ENCODE data around the gene DYSF. TPM values are rescaled to one million over a fixed set of nuclear protein-coding genes. Genes with fewer than 3 reads are reported as not detected.
A peak's percentile ranks its signal among the peaks of the same experiment; 100 is the strongest.

Gene DYSF
- total and polyA plus RNA-seq, 7 donors, result 38.3 to 208 (median 109) TPM

DNA sequence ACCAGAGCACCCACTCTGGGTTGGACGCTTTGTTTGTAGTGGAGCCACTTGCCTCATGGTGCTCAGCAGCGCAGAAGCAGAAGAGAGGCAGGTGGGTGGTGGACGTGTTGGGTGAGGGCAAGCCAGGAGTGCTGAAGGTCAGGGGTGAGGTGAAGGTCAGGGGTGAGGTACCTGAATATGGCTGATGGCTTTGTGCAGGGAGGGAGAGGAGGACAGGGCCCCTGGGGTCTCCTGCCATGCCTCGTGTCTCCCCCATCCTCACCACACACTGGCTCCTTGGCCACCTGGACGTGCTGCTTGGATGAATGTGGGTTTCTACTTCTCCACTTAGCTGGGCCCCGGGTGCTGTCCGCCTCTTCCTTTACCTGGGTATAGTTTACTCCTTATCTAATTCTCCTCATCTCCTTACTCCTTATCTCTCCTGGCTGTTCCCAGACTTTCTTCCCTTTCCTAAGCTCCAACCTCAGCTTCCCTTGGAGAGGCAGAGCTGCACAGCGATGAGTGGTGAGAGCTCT lies 68.1 kb downstream of the DYSF start:
- DNase-seq (no peak), ATAC-seq (no peak)
- TF ChIP-seq, protein P1, sequence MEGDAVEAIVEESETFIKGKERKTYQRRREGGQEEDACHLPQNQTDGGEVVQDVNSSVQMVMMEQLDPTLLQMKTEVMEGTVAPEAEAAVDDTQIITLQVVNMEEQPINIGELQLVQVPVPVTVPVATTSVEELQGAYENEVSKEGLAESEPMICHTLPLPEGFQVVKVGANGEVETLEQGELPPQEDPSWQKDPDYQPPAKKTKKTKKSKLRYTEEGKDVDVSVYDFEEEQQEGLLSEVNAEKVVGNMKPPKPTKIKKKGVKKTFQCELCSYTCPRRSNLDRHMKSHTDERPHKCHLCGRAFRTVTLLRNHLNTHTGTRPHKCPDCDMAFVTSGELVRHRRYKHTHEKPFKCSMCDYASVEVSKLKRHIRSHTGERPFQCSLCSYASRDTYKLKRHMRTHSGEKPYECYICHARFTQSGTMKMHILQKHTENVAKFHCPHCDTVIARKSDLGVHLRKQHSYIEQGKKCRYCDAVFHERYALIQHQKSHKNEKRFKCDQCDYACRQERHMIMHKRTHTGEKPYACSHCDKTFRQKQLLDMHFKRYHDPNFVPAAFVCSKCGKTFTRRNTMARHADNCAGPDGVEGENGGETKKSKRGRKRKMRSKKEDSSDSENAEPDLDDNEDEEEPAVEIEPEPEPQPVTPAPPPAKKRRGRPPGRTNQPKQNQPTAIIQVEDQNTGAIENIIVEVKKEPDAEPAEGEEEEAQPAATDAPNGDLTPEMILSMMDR (IDR thresholded peaks at IDR 0.05), result no peak
- H3K4me3 ChIP-seq, result no peak overlapping the region
- no peaks in the 10 kb centered on the region for H3K4me1 ChIP-seq
- H3K9me3 ChIP-seq, result no peaks in the 10 kb centered on the region
- 88 to 90% (median 88%) methylated on average over 8 of the region's 8 CpGs for WGBS, 3 donors
- H3K36me3 ChIP-seq (ENCODE audit: insufficient read depth in 1 of 2, low read depth in 1 of 2), result peaks cover 5 to 97% of the 10 kb centered on the region in 2 donors
- intact Hi-C loops (cut with DNase I), result no loop called here
- no peaks in the 10 kb centered on the region for H3K27me3 ChIP-seq (ENCODE audit: insufficient read depth in 3 of 3, low read length in 2 of 3)
- H3K27ac ChIP-seq, result no peak overlapping the region

DNA sequence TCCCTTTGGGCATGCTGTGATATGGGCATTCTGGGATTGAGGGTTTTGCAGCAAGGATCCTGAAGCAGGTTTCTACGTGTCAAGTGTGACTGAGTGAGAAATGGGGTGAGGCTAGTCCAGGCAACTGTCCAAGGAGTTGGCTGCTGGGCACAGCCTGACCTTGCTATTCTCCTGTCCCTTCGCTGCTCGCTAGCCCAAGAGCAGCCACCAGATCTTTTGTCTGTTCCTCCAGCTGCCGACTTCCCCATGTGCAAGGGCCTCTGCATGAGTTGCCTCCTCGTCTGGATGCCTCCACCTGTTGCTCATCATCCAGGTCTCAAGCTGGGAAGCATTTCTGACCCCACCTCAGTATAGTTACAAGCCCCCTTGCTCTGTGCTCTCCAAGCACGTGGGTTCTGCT lies 71.1 kb downstream of the DYSF start:
- no peaks in the 10 kb centered on the region for H3K4me1 ChIP-seq
- WGBS, 3 donors, result 34 to 71% (median 48%) methylated on average over 6 of the region's 6 CpGs
- no peaks in the 10 kb centered on the region for H3K9me3 ChIP-seq
- ATAC-seq (peak in 3 of 4 donors; percentile 24 to 74 (median 60)), DNase-seq (no peak)
- H3K27ac ChIP-seq, result no peak overlapping the region
- intact Hi-C loops (cut with DNase I), result no loop called here
- no peaks in the 10 kb centered on the region for H3K27me3 ChIP-seq (ENCODE audit: insufficient read depth in 3 of 3, low read length in 2 of 3)
- H3K4me3 ChIP-seq, result no peak overlapping the region
- TF ChIP-seq, protein P1 (IDR thresholded peaks at IDR 0.05), result no peak
- peaks cover 6 to 99% of the 10 kb centered on the region in 2 donors for H3K36me3 ChIP-seq (ENCODE audit: insufficient read depth in 1 of 2, low read depth in 1 of 2)

DNA sequence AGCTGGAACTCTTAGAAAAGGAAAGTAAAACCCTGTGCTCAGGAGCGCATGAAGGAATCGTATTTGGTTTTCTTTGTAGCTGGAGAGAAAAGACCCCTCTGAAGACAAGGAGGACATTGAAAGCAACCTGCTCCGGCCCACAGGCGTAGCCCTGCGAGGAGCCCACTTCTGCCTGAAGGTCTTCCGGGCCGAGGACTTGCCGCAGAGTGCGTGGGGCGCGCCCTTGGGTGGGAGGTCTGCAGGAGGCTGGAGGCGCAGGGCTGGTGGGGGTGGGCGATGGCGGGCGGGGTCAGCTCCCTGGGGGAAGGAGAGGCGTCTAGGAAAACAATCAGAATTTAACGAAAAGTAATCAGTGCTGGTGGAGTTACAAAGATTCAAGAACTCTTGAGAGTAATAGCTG lies 72.8 kb downstream of the DYSF start:
- no peak overlapping the region for H3K27ac ChIP-seq
- DNase-seq (no peak), ATAC-seq (no peak)
- H3K4me1 ChIP-seq, result peaks cover 3% of the 10 kb centered on the region
- 91 to 93% (median 92%) methylated on average over 17 of the region's 17 CpGs for WGBS, 3 donors
- no peak overlapping the region for H3K4me3 ChIP-seq
- no peaks in the 10 kb centered on the region for H3K27me3 ChIP-seq (ENCODE audit: insufficient read depth in 3 of 3, low read length in 2 of 3)
- no peaks in the 10 kb centered on the region for H3K9me3 ChIP-seq
- peaks cover 6 to 98% of the 10 kb centered on the region in 2 donors for H3K36me3 ChIP-seq (ENCODE audit: insufficient read depth in 1 of 2, low read depth in 1 of 2)
- intact Hi-C loops (cut with DNase I), result no loop called here
- TF ChIP-seq, protein P1 (IDR thresholded peaks at IDR 0.05), result no peak

DNA sequence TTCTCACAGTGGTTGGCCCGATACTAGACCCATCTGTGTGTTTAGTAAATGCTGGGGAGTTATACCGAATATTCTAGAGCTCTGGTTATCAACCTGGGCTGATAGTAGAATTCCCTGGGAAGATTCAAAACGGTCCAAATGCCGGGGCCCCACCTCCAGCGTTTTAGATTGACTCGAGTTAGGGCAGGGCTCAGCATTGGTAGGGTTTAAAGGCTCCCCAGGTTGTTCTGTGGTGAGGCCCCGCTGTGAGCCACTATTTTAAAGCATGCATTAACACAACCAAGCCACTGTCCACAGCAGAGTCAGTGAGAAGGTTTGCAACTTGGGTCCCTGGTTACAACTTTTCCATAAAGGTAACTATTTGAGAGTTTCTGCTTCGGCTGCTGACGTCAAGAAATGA lies 73.6 kb downstream of the DYSF start:
- no peak overlapping the region for H3K4me3 ChIP-seq
- DNase-seq (no peak), ATAC-seq (no peak)
- peaks cover 11 to 98% of the 10 kb centered on the region in 2 donors for H3K36me3 ChIP-seq (ENCODE audit: insufficient read depth in 1 of 2, low read depth in 1 of 2)
- 80 to 82% (median 80%) methylated on average over 9 of the region's 9 CpGs for WGBS, 3 donors
- no peaks in the 10 kb centered on the region for H3K9me3 ChIP-seq
- H3K4me1 ChIP-seq, result peaks cover 4% of the 10 kb centered on the region
- H3K27me3 ChIP-seq (ENCODE audit: insufficient read depth in 3 of 3, low read length in 2 of 3), result no peaks in the 10 kb centered on the region
- H3K27ac ChIP-seq, result no peak overlapping the region
- TF ChIP-seq, protein P1 (IDR thresholded peaks at IDR 0.05), result no peak
- intact Hi-C loops (cut with DNase I), result no loop called here

DNA sequence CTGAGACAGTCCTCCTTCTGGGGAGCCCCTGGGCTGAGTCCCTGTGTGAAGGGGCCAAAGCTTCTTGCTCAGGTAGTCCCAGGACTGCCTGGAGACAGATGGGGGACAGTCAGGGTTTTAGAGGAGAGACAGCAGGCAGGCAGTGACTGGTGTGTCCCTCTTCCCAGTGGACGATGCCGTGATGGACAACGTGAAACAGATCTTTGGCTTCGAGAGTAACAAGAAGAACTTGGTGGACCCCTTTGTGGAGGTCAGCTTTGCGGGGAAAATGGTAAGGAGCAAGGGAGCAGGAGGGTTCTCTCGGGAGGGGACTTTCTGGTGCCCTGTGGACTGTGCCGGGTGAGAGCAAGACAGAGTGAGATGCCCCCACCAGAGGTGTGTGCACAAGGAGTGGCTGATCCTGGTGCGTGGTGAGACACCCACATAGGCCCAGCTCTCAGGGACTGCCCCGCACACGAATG lies 74.8 kb downstream of the DYSF start:
- intact Hi-C loops (cut with DNase I), result no loop called here
- ATAC-seq (no peak), DNase-seq (no peak)
- 89 to 91% (median 91%) methylated on average over 10 of the region's 10 CpGs for WGBS, 3 donors
- no peak overlapping the region for H3K4me3 ChIP-seq
- TF ChIP-seq, protein P1 (IDR thresholded peaks at IDR 0.05), result no peak
- H3K36me3 ChIP-seq (ENCODE audit: insufficient read depth in 1 of 2, low read depth in 1 of 2), result peaks cover 11 to 97% of the 10 kb centered on the region in 2 donors
- no peak overlapping the region for H3K27ac ChIP-seq
- peaks cover 4% of the 10 kb centered on the region for H3K4me1 ChIP-seq
- no peaks in the 10 kb centered on the region for H3K27me3 ChIP-seq (ENCODE audit: insufficient read depth in 3 of 3, low read length in 2 of 3)
- H3K9me3 ChIP-seq, result no peaks in the 10 kb centered on the region

All from psoas muscle (tissue), 8 donors.